ENCODE results near the gene KLHL24.
"Not testable (repeated sequence)": the region's sequence is repeated elsewhere in the genome, so short reads cannot be mapped to it uniquely, and the experiment has no call there.

Gene KLHL24, protein sequence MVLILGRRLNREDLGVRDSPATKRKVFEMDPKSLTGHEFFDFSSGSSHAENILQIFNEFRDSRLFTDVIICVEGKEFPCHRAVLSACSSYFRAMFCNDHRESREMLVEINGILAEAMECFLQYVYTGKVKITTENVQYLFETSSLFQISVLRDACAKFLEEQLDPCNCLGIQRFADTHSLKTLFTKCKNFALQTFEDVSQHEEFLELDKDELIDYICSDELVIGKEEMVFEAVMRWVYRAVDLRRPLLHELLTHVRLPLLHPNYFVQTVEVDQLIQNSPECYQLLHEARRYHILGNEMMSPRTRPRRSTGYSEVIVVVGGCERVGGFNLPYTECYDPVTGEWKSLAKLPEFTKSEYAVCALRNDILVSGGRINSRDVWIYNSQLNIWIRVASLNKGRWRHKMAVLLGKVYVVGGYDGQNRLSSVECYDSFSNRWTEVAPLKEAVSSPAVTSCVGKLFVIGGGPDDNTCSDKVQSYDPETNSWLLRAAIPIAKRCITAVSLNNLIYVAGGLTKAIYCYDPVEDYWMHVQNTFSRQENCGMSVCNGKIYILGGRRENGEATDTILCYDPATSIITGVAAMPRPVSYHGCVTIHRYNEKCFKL

DNA sequence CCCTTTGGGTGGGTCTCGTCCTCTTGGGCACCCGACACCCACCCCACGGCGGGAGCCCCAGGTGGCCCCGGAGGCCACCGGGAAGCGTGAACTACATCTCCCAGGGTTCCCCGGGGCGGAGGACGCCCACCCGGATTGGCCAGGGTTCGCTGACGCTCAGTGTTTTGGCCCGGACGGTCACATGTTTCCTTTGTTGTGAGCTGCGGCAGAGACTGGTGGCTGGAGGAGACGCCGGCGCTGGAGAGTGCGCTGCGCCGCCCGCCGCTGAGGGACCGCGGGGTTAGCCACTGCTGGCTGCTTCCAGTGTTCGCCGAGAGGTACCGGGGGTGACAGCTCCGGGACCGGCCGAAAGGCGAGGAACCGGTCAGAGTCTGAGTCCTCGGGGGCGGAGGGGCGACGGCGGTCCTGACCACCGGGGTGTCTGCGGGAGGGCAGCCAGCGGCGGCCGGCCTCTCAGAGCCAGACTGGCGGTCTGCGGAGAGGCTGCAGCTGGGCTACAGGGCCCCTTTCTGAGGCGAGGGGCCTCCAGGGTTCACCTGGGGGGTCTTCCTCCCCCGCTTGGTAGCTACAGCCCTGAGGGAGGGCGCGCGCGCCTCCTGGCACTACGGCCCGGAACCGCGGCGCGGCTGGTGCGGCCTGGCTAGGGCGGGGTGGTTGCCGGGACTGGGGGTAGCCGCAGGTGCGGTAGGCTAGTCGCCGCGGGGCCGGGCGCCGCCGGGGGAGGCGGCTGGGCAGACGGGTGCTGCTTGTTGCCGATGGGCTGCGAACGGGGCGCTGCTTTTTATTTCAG is at the start of gene KLHL24:
Gene KLHL24 (plus strand): TSS at position 193 of the 790 bp plus-strand sequence. CDS start 14,734 bp downstream, outside the sequence.
- peak; percentile 90 to 92 for DNase-seq

DNA sequence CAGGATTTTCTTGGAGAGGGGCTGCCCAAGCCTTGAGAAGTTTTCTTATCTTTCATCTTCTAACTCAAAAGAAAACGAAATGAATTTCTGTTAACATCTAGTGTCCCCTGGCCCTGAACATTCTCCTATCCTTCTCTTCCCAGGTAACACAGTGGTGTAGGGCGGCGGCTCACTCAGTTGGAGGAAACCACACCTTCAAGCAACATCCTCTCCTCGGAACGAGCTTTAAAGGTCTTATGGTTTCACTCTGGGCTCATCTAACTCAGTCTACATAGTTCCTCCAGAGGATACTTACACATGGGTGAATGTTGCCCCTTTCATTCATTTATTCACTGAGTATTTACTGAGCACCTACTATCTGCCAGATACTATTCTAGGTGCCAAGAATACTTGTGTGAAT is 48.9 kb upstream of the KLHL24 start:
- no peak for DNase-seq

DNA sequence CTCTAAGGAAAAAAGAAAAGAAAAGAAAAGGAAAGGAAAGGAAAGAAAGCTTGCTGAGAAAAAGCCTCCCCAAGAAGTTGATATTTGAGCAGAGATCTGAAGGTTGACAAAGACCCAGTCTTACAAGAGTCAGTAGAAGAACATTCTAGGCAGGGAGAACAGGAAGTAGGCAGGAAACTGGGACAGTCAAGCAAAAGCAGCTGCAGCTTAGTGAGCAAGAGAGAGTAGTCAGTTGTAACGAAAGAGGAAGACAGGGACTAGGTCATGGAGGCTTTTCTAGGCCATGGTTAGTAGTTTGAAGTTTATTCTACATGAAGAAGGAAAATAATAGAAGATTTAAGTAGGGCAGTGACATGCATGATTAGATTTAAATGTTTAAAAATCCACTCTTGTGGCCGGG is 48.1 kb upstream of the KLHL24 start:
- peak; percentile 57 for DNase-seq

DNA sequence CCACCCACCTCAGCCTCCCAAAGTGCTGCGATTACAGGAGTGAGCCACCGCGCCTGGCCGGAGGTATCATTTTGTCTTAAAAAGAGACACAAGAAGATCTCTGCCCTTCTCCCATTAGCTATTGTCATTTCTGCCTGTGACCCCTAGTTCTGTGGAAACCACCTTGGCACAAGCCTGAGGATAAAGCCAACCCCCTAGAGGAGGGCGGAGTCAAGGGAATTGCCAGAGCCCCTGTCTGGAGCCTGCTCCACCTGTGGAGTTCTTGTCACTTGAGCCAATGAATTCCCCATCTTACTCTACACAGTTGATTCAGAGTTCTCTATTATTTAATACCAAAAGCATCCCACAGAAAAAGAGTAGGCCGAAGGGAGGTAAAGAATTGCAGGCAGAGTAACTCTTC is 45.0 kb upstream of the KLHL24 start:
- no peak for DNase-seq

DNA sequence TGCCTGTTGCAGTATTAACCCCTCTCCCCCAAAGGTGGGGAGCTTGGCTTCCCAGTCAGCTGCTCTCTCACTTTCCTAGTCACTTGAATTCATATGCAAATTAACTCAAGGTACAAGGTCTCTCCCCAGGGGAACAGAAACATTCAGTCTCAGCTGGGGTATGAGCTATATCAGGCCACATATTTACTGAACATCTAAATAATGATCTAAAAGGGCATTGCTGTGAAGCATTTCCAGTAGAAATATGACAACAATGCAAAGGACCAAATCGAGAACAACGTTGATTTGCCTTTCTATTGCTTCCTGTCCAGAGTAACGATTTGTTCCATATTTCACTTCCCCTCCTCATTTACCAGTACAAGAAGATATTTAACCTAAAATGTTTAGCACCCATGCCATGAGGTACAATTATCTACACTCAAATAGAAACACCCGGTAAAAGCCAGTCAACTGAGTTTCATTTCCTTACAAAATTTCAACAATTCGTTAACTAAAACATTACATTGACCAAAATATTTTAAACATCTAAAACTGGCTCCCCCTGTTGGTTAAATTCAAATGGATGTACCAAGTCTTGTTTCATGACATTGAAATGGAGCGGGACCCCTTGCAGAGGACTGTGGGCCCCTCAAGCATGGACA is 43.4 kb upstream of the KLHL24 start:
- DNase-seq: peak; percentile 31 to 59

DNA sequence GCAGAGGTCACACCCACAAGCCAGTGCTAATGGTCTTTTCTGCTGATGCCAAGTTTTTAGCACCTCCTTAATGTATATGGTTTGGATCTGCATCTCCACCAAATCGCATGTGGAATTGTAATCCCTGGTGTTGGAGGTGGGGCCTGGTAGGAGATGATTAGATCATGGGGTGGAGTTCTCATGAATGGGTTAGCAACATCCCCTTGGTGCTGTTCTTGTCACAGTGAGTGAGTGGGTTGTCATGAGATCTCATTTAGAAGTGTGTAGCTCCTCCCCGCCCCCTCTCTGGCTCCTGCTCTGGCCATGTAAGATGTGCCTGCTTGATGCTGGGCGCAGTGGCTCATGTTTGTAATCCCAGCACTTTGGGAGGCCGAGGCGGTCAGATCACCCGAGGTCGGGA is 42.6 kb upstream of the KLHL24 start:
- DNase-seq: peak; percentile 10 to 62

DNA sequence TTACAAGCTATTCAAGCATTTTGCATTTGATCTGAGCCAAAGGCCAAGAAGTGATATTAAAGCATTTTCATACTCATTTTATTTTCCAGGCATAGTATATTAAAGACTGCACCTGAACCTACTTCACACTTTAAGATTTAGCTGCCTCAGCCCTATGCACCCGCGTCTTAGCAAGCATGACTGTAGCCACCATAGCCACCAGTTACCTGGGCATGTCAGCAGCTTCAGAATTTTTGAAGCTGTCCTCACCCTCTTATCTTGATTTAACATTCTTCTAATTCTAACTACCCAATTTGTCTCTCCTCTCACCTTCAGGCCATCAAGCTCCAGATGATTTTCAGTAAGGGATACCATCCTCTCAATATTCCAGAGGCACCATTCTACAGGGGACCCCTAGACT is 40.8 kb upstream of the KLHL24 start:
- no peak for DNase-seq

DNA sequence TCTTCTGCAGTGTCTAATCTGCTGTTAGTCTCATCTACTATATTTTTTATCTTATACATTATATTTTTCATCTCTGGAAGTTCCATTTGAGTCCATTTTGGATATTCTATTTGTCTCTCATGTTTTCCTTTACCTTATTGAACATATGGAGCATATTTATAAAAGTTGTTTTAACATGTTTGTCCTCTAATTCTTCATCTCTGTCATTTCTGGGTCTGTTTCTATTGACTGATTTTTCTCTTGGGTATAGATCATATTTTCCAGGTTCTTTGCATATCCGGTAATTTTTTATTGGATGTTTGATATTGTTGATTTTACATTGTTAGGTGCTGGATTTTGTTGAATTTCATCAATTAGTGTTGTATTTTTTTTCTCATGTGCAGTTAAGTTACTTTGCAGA is 37.5 kb upstream of the KLHL24 start:
- no peak for DNase-seq

DNA sequence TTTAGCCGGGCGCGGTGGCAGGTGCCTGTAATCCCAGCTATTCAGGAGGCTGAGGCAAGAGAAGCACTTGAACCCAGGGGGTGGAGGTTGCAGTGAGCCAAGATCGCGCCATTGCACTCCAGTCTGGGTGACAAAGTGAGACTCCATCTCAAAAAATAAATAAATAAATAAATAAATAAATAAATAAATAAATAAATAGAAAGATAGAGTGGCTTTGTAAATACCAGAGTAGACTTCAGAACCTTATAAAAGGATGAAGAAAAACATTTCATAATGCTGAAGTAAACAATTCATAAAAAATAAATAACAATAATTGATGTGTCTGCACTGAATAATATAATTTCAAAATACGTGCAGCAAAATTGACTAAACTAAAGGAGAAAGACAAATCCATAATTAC is 24.1 kb upstream of the KLHL24 start:
- DNase-seq: not testable (repeated sequence)

DNA sequence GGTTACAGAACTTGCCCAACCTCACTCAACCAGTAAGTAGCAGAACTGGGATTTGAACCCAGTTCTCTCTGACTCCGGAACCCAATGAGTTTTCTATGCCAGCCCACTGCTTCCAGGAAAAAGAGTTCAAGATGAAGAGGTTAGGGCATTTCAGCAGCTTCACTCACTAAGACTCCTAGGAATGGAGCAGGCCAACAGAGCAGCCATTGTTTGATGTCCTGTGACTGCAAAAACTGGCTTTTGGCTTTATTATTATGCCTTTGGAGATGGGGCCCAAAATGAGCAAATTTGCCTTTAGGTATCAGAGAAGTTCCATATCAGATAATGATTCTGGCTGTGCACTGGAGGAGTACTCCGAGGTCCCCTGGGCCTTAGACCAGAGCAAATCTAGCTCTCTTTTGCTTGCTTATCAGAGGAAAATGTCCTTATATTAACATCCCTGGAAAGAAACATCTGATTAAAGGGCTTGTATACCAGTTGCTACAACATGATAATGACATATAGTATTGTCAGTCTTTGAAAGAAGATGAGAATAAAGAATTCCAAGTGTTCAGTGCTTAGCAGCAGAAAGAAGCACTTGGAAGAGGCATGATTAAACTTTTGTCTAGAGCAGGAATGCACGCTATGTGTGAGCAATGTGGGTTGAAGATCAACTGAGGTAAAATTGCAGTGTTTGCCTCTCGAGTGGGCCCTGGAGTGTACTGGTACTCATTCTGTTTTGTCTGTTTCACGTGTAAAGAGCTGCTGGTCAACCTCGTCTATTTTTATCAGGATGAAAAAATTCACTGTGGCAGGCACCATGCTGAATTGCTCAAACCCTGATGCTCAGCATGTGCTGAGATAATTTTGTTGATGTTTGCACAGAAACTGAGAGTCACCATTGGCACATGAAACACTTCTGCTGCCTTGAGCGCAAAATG is 21.8 kb upstream of the KLHL24 start:
- no peak for DNase-seq

DNA sequence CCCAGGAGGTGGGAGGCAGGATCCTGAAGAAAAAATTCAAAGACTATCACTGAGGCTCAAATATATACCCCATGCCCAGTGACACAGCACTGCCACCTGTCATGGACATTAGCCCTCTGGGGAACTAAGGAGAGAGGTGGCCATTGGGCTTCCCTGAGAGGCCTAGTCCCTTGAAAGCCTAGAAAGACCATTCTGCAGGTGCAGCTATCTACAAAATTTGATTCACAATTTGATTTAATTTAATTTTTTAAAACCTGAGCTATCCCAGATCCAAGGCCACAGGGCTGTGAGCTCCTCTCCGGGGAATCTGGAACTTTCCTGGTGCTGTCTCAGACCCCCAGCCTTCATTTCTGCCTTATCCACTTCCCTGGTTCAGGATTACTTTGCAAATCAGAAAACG is 16.9 kb upstream of the KLHL24 start:
- DNase-seq: no peak

DNA sequence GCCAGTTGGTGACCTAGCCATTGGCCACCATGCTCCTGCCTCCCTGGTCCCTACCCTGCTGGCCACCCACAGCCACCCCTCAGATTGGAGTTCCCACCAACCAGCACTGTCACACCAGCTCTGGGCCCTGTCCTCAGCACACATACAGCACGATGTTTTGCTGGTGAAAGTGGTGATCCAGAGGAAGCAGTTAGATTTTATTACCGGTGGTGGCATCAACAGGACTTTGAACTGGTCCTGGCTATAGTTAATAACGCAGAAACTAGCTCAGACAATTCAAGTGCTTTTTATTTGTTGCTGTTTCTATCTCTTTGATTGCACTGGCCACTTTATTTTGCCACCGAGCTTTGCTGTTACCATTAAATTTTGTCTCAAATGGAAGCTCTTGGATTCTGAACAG is 16.4 kb upstream of the KLHL24 start:
- no peak for DNase-seq

DNA sequence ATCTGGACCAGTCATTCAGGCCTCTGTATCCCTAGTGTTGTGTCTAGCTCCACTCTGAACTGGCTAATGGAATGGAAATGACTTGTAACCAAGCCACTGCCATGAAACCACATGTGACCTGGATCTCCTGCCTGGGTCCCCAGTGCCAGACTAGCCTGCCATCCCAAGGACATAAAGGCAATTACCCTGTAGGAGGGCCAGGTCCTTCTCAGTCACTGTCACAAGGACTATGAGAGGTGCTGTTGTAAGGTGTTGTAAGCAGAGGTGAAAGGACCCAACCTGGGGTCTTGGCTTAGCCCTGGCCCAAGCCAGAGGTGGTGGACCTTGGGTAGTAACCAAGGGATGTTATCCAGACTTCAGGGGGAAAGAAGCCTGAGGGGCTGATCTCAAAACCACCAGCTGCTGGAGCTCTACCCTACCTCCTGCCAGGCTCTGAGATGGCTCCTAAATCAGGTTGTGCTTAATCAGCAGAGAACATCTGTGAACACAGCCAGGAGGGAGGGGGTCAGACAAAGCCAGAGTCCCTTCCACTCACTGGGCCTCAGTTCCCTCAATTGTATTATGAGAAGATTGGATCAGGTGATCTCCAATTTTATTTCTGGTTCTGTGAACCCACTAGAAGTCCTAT is 15.7 kb upstream of the KLHL24 start:
- DNase-seq: no peak

DNA sequence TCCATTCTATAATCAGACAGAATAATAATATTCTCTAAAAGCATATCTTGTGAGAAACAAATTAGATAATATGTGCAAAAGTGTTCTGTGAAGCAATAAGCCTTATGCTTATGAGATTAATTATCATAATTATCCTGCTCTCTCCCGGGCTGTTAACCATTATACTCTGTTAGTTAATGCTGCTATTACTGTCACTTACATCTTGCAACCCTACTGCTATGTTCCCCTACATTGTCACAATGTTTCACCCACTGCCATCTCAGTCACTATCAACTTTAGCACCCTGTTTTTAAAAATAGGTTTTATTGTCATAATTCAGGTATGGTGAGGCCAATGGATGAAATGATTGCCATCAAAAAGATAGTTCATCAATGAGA is 15.2 kb upstream of the KLHL24 start:
- no peak for DNase-seq

DNA sequence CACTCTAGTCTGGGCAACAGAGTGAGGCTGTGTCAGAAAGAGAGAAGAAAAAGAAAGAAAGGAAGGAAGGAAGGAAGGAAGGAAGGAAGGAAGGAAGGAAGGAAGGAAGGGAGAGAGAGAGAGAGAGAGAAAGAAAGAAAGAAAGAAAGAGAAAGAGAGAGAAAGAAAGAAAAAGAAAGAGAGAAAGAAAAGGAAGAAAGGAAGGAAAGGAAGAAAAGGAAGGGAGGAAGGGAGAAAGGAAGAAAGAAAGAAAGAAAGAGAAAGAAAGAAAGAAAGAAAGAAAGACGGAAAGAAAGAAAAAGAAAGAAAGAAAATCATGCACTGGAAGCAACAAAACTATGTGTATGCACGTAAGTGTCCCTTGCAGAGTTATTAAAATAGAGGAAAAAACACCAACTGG is 12.9 kb upstream of the KLHL24 start:
- not testable (repeated sequence) for DNase-seq

DNA sequence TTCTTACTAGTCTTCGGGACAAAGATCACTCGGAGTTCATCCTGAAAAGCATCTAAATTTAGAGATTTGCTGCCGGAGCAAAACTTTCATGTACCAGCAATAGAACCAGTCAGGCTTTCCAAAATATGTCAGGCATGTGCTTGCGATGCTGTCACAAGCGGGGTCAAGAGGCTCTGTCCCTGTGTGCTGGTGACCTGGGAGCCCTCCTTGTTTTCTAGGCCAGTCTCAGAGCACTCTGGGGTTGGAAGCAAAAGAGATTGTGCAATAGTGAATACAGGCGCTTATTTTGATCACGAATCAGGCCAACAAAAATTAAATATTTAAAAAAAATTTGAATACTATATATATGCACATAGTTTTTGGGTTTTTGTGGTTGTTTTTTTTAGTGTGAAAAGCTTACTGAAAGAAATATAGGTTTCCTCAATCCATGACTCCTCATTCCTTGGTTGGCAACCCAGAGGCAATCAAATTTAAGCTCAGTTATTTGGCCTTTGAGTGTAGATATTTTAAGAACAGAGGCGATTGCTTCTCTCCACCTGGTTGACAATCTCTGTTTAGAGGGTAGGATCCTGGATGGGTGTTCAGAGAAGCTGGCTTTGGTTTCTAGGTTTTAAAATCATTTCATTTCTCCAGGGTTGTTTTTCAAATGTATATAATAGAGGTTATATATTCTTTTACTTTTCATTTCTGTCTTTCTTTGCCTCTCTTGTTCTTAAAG is 8.4 kb upstream of the KLHL24 start:
- no peak for DNase-seq

DNA sequence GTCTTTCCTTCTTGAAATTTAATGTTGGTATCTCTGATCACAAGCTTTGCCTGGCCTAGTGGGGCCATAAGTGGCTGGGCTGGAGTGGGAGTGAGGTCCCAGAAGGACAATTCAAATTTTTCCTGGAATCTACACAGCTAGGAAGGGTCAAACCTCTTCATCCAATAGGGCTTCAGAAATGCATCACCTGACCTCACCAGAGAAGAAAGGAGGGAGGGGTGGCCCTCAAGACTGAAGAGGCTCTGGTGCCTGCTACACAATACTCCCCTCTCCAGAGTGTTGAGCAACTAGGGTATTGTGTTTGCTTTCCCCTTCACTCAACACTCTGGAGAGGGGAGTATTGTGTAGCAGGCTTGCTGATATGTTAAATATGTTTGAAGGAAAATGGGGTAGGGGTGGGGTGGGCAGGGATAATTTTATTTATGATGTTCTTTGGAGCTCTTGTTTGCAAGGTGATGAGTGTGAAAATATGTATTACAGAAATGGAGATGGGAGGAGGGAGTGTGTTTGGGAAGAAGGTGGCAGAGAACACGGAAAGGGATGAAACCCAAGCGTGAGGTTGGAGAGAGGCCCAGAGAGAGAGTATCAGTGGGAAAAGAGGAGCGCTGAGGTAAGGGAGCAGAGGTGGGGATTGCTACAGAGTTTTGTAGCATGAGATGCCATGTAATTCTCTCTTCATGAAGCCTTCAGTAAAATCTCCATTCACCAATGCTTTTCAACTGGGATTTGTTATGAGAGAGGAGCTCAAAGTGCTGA is 5.7 kb upstream of the KLHL24 start:
- no peak for DNase-seq

DNA sequence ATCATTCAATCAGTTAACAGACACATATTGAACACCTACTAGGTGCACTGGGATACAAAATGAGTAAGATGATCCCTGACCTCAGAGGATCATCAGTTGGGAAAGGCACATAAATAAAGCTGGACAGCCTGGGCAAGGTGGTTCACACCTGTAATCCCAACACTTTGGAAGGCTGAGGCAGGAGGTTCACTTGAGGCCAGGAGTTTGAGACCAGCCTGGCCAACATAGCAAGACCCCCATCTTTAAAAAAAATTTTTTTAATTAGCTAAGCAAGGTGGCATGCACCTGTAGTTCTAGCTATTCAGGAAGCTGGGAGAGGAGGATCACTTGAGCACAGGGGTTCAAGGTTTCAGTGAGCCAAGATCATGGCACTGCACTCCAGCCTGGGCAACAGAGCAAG is 3.7 kb upstream of the KLHL24 start:
- no peak for DNase-seq

DNA sequence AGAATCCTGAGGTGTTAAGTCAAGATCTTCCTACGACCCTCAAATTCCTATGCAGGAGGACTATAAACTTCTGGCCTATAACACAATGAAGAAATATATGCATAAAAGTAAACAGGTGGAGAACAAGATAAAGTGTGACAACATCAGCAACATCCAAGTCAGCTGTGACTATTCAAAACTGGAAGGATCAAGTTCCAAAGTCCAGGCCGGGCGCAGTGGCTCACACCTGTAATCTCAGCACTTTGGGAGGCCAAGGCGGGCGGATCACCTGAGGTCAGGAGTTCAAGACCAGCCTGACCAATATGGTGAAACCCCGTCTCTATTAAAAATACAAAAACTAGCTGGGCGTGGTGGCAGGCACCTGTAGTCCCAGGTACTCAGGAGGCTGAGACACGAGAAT is 2.7 kb upstream of the KLHL24 start:
- DNase-seq: not testable (repeated sequence)

DNA sequence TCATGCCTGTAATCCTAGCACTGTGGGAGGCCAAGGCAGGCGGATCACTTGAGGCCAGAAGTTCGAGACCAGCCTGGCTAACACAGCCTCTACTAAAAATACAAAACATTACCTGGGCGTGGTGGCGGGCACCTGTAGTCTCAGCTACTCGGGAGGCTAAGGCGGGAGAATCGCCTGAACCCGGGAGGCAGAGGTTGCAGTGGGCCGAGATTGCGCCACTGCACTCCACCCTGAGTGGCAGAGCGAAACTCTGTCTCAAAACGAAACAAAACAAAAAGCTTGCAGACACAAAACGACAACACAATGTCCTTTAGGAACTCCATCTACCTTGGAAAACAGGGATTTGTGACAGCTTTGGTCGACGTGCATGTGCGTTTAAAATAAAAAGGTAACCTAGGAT is 716 bp upstream of the KLHL24 start:
- no peak for DNase-seq
